WTC11 (cell line): Measurements from ENCODE around the gene PRPF6.
A peak's percentile ranks its signal among the peaks of the same experiment; 100 is the strongest.

Experiments
- ATF6 ChIP-seq: sonication (generic); formaldehyde crosslinking; IDR thresholded peaks from 2 replicates; pipeline ENCODE4 v1.8.1; 2023; ENCODE audit warnings: mild to moderate bottlenecking, missing genetic modification reagents
- CTCF ChIP-seq: fragments of 200-600 bp; IDR thresholded peaks from 2 replicates; pipeline ENCODE4 v1.8.0; 2022; ENCODE audit warnings: antibody characterized with exemption
- FOXP4 ChIP-seq: sonication (generic); formaldehyde crosslinking; IDR thresholded peaks from 2 replicates; pipeline ENCODE4 v1.8.0; 2022; ENCODE audit warnings: mild to moderate bottlenecking, missing genetic modification reagents
- GABPB1 ChIP-seq: sonication (generic); formaldehyde crosslinking; IDR thresholded peaks from 2 replicates; pipeline ENCODE4 v1.8.1; 2023; ENCODE audit warnings: mild to moderate bottlenecking, missing genetic modification reagents
- MAX ChIP-seq: sonication (generic); formaldehyde crosslinking; IDR thresholded peaks from 2 replicates; pipeline ENCODE4 v1.8.0; 2022; ENCODE audit warnings: mild to moderate bottlenecking, missing genetic modification reagents
- MLX ChIP-seq: sonication (generic); formaldehyde crosslinking; IDR thresholded peaks from 2 replicates; pipeline ENCODE4 v1.8.1; 2023; ENCODE audit warnings: mild to moderate bottlenecking, missing genetic modification reagents, moderate library complexity
- ZNF121 ChIP-seq: sonication (generic); formaldehyde crosslinking; IDR thresholded peaks from 2 replicates; pipeline ENCODE4 v1.8.0; 2023; ENCODE audit warnings: missing genetic modification reagents
- ZNF512 ChIP-seq: sonication (generic); formaldehyde crosslinking; IDR thresholded peaks from 2 replicates; pipeline ENCODE4 v1.8.1; 2022; ENCODE audit warnings: missing genetic modification reagents, borderline replicate concordance

- no peak for TF ChIP-seq FOXP4
- TF ChIP-seq ATF6 (CRISPR knock-in tag): no peak
- TF ChIP-seq CTCF: no peak
- TF ChIP-seq MAX (CRISPR knock-in tag): no peak
- 0 out of 2 replicates have a peak, but pooled peaks have one; percentile 47 for TF ChIP-seq GABPB1 (CRISPR knock-in tag)
- no peak for TF ChIP-seq MLX (CRISPR knock-in tag)
- TF ChIP-seq ZNF121: no peak
- no peak for TF ChIP-seq ZNF512
These were observed 83.3 kb downstream of the PRPF6 start for GRCh38 chr20:64064145-64064698.
